Measurements from ENCODE around the gene ST6GAL1. TPM values are rescaled to one million over a fixed set of nuclear protein-coding genes. Genes with fewer than 3 reads are reported as not detected.
"Not testable (repeated sequence)": the region's sequence is repeated elsewhere in the genome, so short reads cannot be mapped to it uniquely, and the experiment has no call there.

The ST6GAL1 gene
- total RNA-seq, 4 donors from 2014 or later: 11.1 to 29.8 (median 18.6) TPM

DNA sequence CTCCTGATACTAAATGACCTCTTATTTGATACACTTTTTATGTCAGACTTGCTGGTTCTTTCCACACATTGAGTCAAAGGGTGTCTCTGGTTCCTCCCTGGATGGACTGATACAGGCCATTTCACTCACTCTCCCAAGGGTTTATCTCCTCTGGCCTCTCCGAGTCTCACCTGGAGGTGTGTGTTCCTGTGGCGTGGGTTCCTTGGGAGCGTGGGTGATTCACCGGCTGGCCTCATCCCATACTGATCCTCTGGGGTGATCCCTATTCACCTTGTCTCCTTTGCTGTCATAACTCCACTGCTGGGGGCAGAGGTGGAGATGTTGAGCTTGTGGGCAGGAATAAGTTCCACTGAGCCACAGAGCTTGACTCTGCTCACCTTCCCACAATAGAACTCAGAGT lies 61.1 kb downstream of the ST6GAL1 start:
- in situ Hi-C loops (cut with MboI; ENCODE audit: low sequenced_read_pairs in 4 of 4) (no loop called here), intact Hi-C loops (cut with DNase I; ENCODE audit: low total_unique reads) (no loop called here)
- no peak for TF ChIP-seq POLR2A (IDR thresholded peaks at IDR 0.05)
- TF ChIP-seq, protein P1, sequence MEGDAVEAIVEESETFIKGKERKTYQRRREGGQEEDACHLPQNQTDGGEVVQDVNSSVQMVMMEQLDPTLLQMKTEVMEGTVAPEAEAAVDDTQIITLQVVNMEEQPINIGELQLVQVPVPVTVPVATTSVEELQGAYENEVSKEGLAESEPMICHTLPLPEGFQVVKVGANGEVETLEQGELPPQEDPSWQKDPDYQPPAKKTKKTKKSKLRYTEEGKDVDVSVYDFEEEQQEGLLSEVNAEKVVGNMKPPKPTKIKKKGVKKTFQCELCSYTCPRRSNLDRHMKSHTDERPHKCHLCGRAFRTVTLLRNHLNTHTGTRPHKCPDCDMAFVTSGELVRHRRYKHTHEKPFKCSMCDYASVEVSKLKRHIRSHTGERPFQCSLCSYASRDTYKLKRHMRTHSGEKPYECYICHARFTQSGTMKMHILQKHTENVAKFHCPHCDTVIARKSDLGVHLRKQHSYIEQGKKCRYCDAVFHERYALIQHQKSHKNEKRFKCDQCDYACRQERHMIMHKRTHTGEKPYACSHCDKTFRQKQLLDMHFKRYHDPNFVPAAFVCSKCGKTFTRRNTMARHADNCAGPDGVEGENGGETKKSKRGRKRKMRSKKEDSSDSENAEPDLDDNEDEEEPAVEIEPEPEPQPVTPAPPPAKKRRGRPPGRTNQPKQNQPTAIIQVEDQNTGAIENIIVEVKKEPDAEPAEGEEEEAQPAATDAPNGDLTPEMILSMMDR (IDR thresholded peaks at IDR 0.05 in 4 of 5, conservative IDR thresholded peaks at IDR 0.05 in 1 of 5): no peak
- no peak for DNase-seq
- Histone ChIP-seq H3K27ac (peak overlapping the region; percentile 29 to 66 (median 62)), H3K4me1 (peaks cover 22 to 26% of the 10 kb centered on the region in 2 donors), H3K9me3 (no peaks in the 10 kb centered on the region), H3K4me3 (no peak overlapping the region), H3K36me3 (no peaks in the 10 kb centered on the region), H3K27me3 (no peaks in the 10 kb centered on the region)
- ATAC-seq: no peak

- in situ Hi-C loops (cut with MboI; ENCODE audit: low sequenced_read_pairs in 4 of 4); DNase-seq; H3K4me3 ChIP-seq; ATAC-seq; H3K9me3 ChIP-seq; intact Hi-C loops (cut with DNase I; ENCODE audit: low total_unique reads); H3K36me3 ChIP-seq; H3K27me3 ChIP-seq: not testable (repeated sequence)
- H3K27ac ChIP-seq: peak overlapping the region; percentile 54 to 66 (median 62)
- H3K4me1 ChIP-seq: peaks cover 17 to 20% of the 10 kb centered on the region in 2 donors
Observed at GRCh38 chr3:186992096-186992495, 61.8 kb downstream of the ST6GAL1 start.

DNA sequence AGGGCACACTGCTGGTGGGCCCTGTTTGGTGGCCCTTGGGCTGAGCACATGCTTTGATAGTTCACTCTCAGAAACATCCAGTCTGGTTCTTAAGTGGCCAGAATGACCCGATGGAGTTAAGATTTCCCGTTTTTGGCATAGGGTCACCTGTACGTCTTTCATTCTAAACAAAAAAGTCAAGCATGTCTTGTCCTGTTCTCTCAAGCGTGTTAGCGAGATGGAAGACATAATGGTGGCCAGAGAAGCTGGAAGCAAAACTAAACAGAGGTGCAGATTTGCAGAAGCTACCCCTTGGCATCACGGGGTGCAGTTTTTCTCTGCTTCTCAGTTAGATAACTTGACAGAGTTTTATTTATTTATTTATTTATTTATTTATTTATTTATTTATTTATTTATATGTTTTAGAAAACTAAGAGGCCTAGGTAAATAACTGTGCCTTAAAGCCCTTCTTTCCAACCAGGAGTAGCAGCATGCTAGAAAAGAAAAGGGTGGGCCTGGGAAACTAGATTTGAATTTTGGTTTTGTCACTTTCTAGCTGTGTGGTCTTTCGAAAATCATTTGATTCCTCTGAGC lies 63.0 kb downstream of the ST6GAL1 start:
- ATAC-seq (no peak), DNase-seq (no peak)
- Histone ChIP-seq H3K27ac (peak overlapping the region; percentile 54 to 66 (median 62)), H3K27me3 (no peaks in the 10 kb centered on the region), H3K9me3 (no peaks in the 10 kb centered on the region), H3K36me3 (no peaks in the 10 kb centered on the region), H3K4me3 (no peak overlapping the region), H3K4me1 (peaks cover 16 to 17% of the 10 kb centered on the region in 2 donors)
- intact Hi-C loops (cut with DNase I; ENCODE audit: low total_unique reads): no loop called here
- in situ Hi-C loops (cut with MboI; ENCODE audit: low sequenced_read_pairs in 4 of 4): no loop called here
- no peak for TF ChIP-seq POLR2A (IDR thresholded peaks at IDR 0.05)
- TF ChIP-seq, protein P1 (IDR thresholded peaks at IDR 0.05 in 4 of 5, conservative IDR thresholded peaks at IDR 0.05 in 1 of 5): no peak

DNA sequence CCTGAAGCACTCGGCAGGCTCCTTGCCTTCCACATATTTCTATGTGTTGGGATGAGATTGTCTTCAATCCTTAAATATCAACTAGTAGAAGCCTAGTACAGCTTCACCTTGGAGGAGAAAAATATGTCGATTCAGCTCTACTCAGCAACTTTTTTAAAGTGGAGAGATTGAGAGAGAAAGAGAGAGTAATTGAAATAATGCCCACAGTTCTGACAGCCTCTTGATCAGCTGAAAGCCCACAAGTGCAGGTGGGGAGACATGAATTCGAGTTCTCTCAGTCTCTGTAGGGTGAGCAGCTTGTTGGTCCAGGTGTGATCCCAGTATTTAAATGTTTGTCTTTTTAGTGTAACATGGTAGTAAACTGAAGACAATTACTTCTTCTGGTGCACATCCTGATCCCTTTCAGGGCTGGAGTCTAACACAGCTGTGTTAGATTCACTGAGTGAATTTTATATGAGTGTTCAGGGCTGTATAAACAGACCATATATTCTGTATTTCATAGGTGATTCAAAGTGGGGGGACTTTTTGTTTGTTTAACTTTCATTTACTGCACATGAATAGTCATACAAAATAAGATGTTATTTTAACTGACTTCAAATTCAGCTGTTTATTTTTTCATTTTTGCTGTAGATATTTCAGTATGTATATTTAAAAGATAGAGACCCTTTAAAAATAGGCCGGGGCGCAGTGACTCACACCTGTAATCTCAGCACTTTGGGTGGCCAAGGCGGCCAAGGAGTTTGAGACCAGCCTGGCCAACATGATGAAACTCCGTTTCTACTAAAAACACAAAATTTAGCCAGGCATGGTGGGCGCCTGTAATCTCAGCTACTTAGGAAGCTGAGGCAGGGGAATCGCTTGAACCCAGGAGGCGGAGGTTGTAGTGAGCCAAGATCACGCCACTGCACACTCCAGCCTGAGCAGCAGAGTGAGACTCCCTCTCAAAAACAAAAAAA lies 64.0 kb downstream of the ST6GAL1 start:
- Histone ChIP-seq H3K4me3 (no peak overlapping the region), H3K27ac (no peak overlapping the region), H3K9me3 (no peaks in the 10 kb centered on the region), H3K4me1 (peaks cover 14 to 17% of the 10 kb centered on the region in 2 donors), H3K27me3 (no peaks in the 10 kb centered on the region), H3K36me3 (no peaks in the 10 kb centered on the region)
- in situ Hi-C loops (cut with MboI; ENCODE audit: low sequenced_read_pairs in 4 of 4) (no loop called here), intact Hi-C loops (cut with DNase I; ENCODE audit: low total_unique reads) (no loop called here)
- ATAC-seq (no peak), DNase-seq (no peak)
- TF ChIP-seq, protein P1 (IDR thresholded peaks at IDR 0.05 in 4 of 5, conservative IDR thresholded peaks at IDR 0.05 in 1 of 5): no peak
- TF ChIP-seq POLR2A (IDR thresholded peaks at IDR 0.05): no peak

DNA sequence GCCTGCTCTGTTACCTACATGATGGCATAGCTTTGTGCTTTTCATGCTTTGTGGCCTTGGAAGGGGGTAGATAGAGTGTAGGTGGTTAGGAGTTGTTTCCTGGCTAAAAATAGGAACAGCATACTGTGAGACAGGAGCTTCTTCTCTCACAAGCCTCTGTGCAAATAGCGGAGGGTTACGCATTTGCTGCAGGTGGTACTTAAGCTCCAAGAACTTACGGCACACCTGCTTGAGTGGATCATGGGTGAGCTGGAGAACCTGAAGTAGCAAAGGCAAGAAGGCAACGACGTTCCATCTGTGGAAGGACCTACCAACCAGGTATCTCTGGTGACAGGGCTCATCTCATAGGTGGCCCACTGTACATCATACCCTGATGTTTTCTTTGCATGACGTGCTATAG lies 66.0 kb downstream of the ST6GAL1 start:
- Histone ChIP-seq H3K27me3 (no peaks in the 10 kb centered on the region), H3K4me3 (no peak overlapping the region), H3K36me3 (no peaks in the 10 kb centered on the region), H3K9me3 (no peaks in the 10 kb centered on the region), H3K4me1 (peaks cover 6 to 14% of the 10 kb centered on the region in 2 donors), H3K27ac (no peak overlapping the region)
- intact Hi-C loops (cut with DNase I; ENCODE audit: low total_unique reads): no loop called here
- ATAC-seq (no peak), DNase-seq (no peak)
- in situ Hi-C loops (cut with MboI; ENCODE audit: low sequenced_read_pairs in 4 of 4): no loop called here
- TF ChIP-seq, protein P1 (IDR thresholded peaks at IDR 0.05 in 4 of 5, conservative IDR thresholded peaks at IDR 0.05 in 1 of 5): no peak

All from gastrocnemius medialis (tissue), 4 donors.